Activated B cell treated with CpG ODN at 0.5 μM for 24 hours (primary cell): Measurements from ENCODE around the gene NIT1. TPM values are rescaled to one million over a fixed set of nuclear protein-coding genes. Genes with fewer than 3 reads are reported as not detected.

Experiments used
- ATAC-seq: fragments of 200-7000 bp; cut with Tn5 transposase; one replicate; pipeline ENCODE4 v1.10.0; 2021; ENCODE audit warnings: low read depth, mild to moderate bottlenecking, moderate library complexity
- CTCF ChIA-PET: fragments of 350-600 bp; sonication (Branson Sonifier 250); formaldehyde crosslinking; loops from one replicate; lab custom pipeline; 2021; ENCODE audit warnings: antibody characterized with exemption; lab: Charles Lee
- POLR2A ChIA-PET: fragments of 350-600 bp; sonication (Branson Sonifier 250); formaldehyde crosslinking; loops from one replicate; lab custom pipeline; 2021; ENCODE audit warnings: antibody characterized with exemption; lab: Charles Lee
- DNase-seq: peaks from one replicate; pipeline ENCODE4 v3.0.0; 2022
- H3K27ac Mint-ChIP-seq: one replicate; pipeline ENCODE4 v1.8.0; 2020; ENCODE audit warnings: mixed read lengths
- H3K27me3 Mint-ChIP-seq: one replicate; pipeline ENCODE4 v1.8.0; 2021; ENCODE audit warnings: mixed read lengths
- H3K36me3 Mint-ChIP-seq: one replicate; pipeline ENCODE4 v1.8.0; 2021; ENCODE audit warnings: low read depth, mixed read lengths
- H3K4me1 Mint-ChIP-seq: one replicate; pipeline ENCODE4 v1.8.0; 2021; ENCODE audit warnings: mixed read lengths
- H3K4me3 Mint-ChIP-seq: one replicate; pipeline ENCODE4 v1.8.0; 2020; ENCODE audit warnings: mild to moderate bottlenecking, mixed read lengths
- H3K9me3 Mint-ChIP-seq: one replicate; pipeline ENCODE4 v1.8.0; 2020; ENCODE audit warnings: mixed read lengths
- CTCF ChIP-seq: fragments of 200-600 bp; IDR thresholded peaks from one replicate; pipeline ENCODE4 v1.8.0; 2022; ENCODE audit warnings: antibody characterized with exemption, mild to moderate bottlenecking
- intact Hi-C: fragments of 100-400 bp; cut with micrococcal nuclease; formaldehyde crosslinking; loops from one replicate; pipeline ENCODE4 v1.15.1; 2024
- total RNA-seq: library from RNA; stranded (reverse); gene quantifications from 2 replicates; pipeline ENCODE4 v1.2.3, GENCODE V29; 2022

NIT1 gene
- total RNA-seq, 1 donor from 2014 or later, result 43.9 TPM

- Mint-ChIP-seq H3K4me3 (no peak within 1 kb of the TSS), H3K9me3 (no peaks in the 10 kb centered on the region), H3K27ac (no peak within 1 kb of the TSS), H3K4me1 (peaks cover 1% of the 10 kb centered on the region), H3K27me3 (peaks cover 2% of the 10 kb centered on the region), H3K36me3 (no peaks in the 10 kb centered on the region)
- ChIA-PET CTCF (interaction anchor here (1.1 kb wide), 1 partner anchor 292 kb away, joined by 3 read pairs; no protein-coding TSS in a partner anchor), POLR2A (interaction anchor here (0.5 kb wide), 1 partner anchor 300 kb away, joined by 5 read pairs; no protein-coding TSS in a partner anchor)
- TF ChIP-seq CTCF, result no peak
- ATAC-seq (no peak), DNase-seq (no peak)
- intact Hi-C loops, result no loop called here
These were observed 28.5 kb upstream of the NIT1 start, which contains the start of gene NECTIN4 for GRCh38 chr1:161089251-161089924. Gene NECTIN4, minus strand, starts transcription at chr1:161089558. Its CDS starts 262 bp downstream, at chr1:161089296.

- no peak for TF ChIP-seq CTCF
- H3K36me3 Mint-ChIP-seq, result no peaks in the 10 kb centered on the region
- H3K4me1 Mint-ChIP-seq, result peaks cover 1% of the 10 kb centered on the region
- no peak overlapping the region for H3K4me3 Mint-ChIP-seq
- intact Hi-C loops, result loop anchor here (2.0 kb wide), 1 partner anchor 13 kb away; no protein-coding TSS in a partner anchor
- ATAC-seq, result no peak
- POLR2A ChIA-PET, result no interaction called here
- no peak overlapping the region for H3K27ac Mint-ChIP-seq
- no peaks in the 10 kb centered on the region for H3K9me3 Mint-ChIP-seq
- CTCF ChIA-PET, result interaction anchor here (1.1 kb wide), 1 partner anchor 292 kb away, joined by 3 read pairs; no protein-coding TSS in a partner anchor
- no peak for DNase-seq
- H3K27me3 Mint-ChIP-seq, result peaks cover 2% of the 10 kb centered on the region
These were observed 28.0 kb upstream of the NIT1 start for GRCh38 chr1:161089938-161090337.

- peaks cover 2% of the 10 kb centered on the region for H3K27me3 Mint-ChIP-seq
- no peak for ATAC-seq
- CTCF ChIA-PET, result no interaction called here
- no peaks in the 10 kb centered on the region for H3K9me3 Mint-ChIP-seq
- TF ChIP-seq CTCF, result no peak
- no peak overlapping the region for H3K4me3 Mint-ChIP-seq
- POLR2A ChIA-PET, result no interaction called here
- H3K4me1 Mint-ChIP-seq, result peaks cover 4% of the 10 kb centered on the region
- no peak overlapping the region for H3K27ac Mint-ChIP-seq
- intact Hi-C loops, result loop anchor here (2.0 kb wide), 1 partner anchor 14 kb away; no protein-coding TSS in a partner anchor
- DNase-seq, result no peak
- no peaks in the 10 kb centered on the region for H3K36me3 Mint-ChIP-seq
These were observed 27.3 kb upstream of the NIT1 start for GRCh38 chr1:161090617-161091016.

GRCh38 chr1:161091093-161091492 lies 26.8 kb upstream of the NIT1 start:
- H3K4me1 Mint-ChIP-seq, result peaks cover 9% of the 10 kb centered on the region
- DNase-seq, result no peak
- H3K36me3 Mint-ChIP-seq, result no peaks in the 10 kb centered on the region
- ChIA-PET CTCF (no interaction called here), POLR2A (no interaction called here)
- no peaks in the 10 kb centered on the region for H3K9me3 Mint-ChIP-seq
- ATAC-seq, result no peak
- no peak for TF ChIP-seq CTCF
- no peak overlapping the region for H3K4me3 Mint-ChIP-seq
- intact Hi-C loops, result loop anchor here (2.0 kb wide), 1 partner anchor 14 kb away; no protein-coding TSS in a partner anchor
- H3K27ac Mint-ChIP-seq, result no peak overlapping the region
- H3K27me3 Mint-ChIP-seq, result no peaks in the 10 kb centered on the region

GRCh38 chr1:161091796-161092507 lies 26.0 kb upstream of the NIT1 start:
- Mint-ChIP-seq H3K27ac (no peak overlapping the region), H3K36me3 (no peaks in the 10 kb centered on the region), H3K4me1 (peaks cover 17% of the 10 kb centered on the region), H3K4me3 (no peak overlapping the region), H3K27me3 (no peaks in the 10 kb centered on the region), H3K9me3 (no peaks in the 10 kb centered on the region)
- DNase-seq, result no peak
- intact Hi-C loops, result loop anchor here (2.0 kb wide), 1 partner anchor 15 kb away; no protein-coding TSS in a partner anchor
- TF ChIP-seq CTCF, result no peak
- ChIA-PET POLR2A (interaction anchor here (0.6 kb wide), 1 partner anchor 48 kb away, joined by 3 read pairs; no protein-coding TSS in a partner anchor), CTCF (interaction anchor here (1.6 kb wide), 1 partner anchor 22 kb away, joined by 4 read pairs; the partner anchor contains the start of gene ARHGAP30)
- ATAC-seq, result no peak
